Measurements from ENCODE around the gene RFX8. TPM values are rescaled to one million over a fixed set of nuclear protein-coding genes. Genes with fewer than 3 reads are reported as not detected.

The RFX8 gene
- total RNA-seq, 4 donors from 2014 or later: not detected

DNA sequence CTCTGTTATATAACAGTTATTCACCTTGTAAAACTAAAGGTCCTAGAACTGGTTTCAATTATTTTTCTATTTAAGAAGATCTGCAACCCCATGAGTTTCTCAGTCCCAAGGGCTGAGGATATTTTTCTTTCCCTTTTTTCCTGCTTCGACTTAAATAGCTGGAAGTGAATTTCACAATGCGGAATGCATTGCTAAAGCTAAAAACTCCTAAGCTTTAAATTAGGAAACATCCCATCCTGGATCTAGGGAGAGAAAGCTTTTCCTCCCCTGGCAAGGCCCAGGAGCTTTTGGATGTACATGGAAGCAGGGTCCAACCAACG is 1.4 kb downstream of the RFX8 start:
- in situ Hi-C loops (cut with MboI; ENCODE audit: low pct_ligation_motif_present in 1 of 4, low pct_unique_long_range_greater_than_20kb in 1 of 4, low sequenced_read_pairs in 3 of 4): no loop called here
- peak overlapping the region in 3 of 4 donors; percentile 11 to 38 (median 34) for H3K27ac ChIP-seq
- TF ChIP-seq POLR2AphosphoS5 (IDR thresholded peaks at IDR 0.05) (no peak), EP300 (IDR thresholded peaks at IDR 0.05; ENCODE audit: low read depth) (no peak), POLR2A (IDR thresholded peaks at IDR 0.05) (no peak)
- TF ChIP-seq, protein P1, sequence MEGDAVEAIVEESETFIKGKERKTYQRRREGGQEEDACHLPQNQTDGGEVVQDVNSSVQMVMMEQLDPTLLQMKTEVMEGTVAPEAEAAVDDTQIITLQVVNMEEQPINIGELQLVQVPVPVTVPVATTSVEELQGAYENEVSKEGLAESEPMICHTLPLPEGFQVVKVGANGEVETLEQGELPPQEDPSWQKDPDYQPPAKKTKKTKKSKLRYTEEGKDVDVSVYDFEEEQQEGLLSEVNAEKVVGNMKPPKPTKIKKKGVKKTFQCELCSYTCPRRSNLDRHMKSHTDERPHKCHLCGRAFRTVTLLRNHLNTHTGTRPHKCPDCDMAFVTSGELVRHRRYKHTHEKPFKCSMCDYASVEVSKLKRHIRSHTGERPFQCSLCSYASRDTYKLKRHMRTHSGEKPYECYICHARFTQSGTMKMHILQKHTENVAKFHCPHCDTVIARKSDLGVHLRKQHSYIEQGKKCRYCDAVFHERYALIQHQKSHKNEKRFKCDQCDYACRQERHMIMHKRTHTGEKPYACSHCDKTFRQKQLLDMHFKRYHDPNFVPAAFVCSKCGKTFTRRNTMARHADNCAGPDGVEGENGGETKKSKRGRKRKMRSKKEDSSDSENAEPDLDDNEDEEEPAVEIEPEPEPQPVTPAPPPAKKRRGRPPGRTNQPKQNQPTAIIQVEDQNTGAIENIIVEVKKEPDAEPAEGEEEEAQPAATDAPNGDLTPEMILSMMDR (IDR thresholded peaks at IDR 0.05): no peak
- H3K9me3 ChIP-seq: no peaks in the 10 kb centered on the region
- no peaks in the 10 kb centered on the region for H3K36me3 ChIP-seq
- DNase-seq: no peak
- peaks cover 0 to 14% (median 12%) of the 10 kb centered on the region in 4 donors for H3K4me1 ChIP-seq
- intact Hi-C loops (cut with DNase I; ENCODE audit: low total_unique reads): no loop called here
- peaks cover 18% of the 10 kb centered on the region for H3K27me3 ChIP-seq
- H3K4me3 ChIP-seq: peak overlapping the region in 3 of 4 donors; percentile 42 to 57 (median 50)
- 38 to 68% methylated on average over 2 to 3 of the region's 3 CpGs for WGBS, 2 donors (ENCODE audit: low coverage in 1 of 2)

DNA sequence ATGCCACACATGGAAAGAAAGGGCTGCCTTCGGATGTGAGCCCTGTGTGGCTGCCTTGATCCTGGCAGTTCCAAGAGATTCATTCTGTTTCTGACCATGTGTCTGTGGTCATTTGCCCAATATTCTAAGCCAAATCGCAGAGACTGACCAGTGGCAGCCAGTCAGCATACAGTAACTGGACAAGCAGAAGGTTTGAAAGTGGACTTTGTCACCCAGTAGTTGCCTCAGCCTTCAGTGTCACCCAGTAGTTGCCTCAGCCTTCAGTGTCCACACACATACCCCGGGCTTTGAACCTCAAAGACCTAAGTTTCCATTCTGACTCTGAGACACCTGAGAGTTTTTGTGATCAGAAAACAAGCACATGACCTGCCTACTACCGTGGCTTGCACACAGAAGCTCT is 5.0 kb downstream of the RFX8 start:
- no peak for DNase-seq
- H3K9me3 ChIP-seq: no peaks in the 10 kb centered on the region
- WGBS, 2 donors (ENCODE audit: low coverage in 1 of 2): 81 to 100% methylated on average over 1 to 4 of the region's 4 CpGs
- no peak overlapping the region for H3K4me3 ChIP-seq
- intact Hi-C loops (cut with DNase I; ENCODE audit: low total_unique reads) (no loop called here), in situ Hi-C loops (cut with MboI; ENCODE audit: low pct_ligation_motif_present in 1 of 4, low pct_unique_long_range_greater_than_20kb in 1 of 4, low sequenced_read_pairs in 3 of 4) (no loop called here)
- no peak overlapping the region for H3K27ac ChIP-seq
- H3K4me1 ChIP-seq: peaks cover 0 to 14% (median 12%) of the 10 kb centered on the region in 4 donors
- peaks cover 13% of the 10 kb centered on the region for H3K27me3 ChIP-seq
- TF ChIP-seq EP300 (IDR thresholded peaks at IDR 0.05; ENCODE audit: low read depth) (no peak), POLR2A (IDR thresholded peaks at IDR 0.05) (no peak)
- TF ChIP-seq, protein P1 (IDR thresholded peaks at IDR 0.05): no peak
- H3K36me3 ChIP-seq: no peaks in the 10 kb centered on the region

- Histone ChIP-seq H3K27me3 (no peaks in the 10 kb centered on the region), H3K9me3 (no peaks in the 10 kb centered on the region), H3K4me3 (no peak overlapping the region), H3K27ac (no peak overlapping the region), H3K36me3 (no peaks in the 10 kb centered on the region), H3K4me1 (no peaks in the 10 kb centered on the region)
- intact Hi-C loops (cut with DNase I; ENCODE audit: low total_unique reads): no loop called here
- 80 to 84% methylated on average over 1 to 4 of the region's 4 CpGs for WGBS, 2 donors (ENCODE audit: low coverage in 1 of 2)
- in situ Hi-C loops (cut with MboI; ENCODE audit: low pct_ligation_motif_present in 1 of 4, low pct_unique_long_range_greater_than_20kb in 1 of 4, low sequenced_read_pairs in 3 of 4): no loop called here
- TF ChIP-seq POLR2AphosphoS5 (IDR thresholded peaks at IDR 0.05): no peak
- TF ChIP-seq, protein P1 (IDR thresholded peaks at IDR 0.05): no peak
- TF ChIP-seq POLR2A (IDR thresholded peaks at IDR 0.05): no peak
- TF ChIP-seq EP300 (IDR thresholded peaks at IDR 0.05; ENCODE audit: low read depth): no peak
- no peak for DNase-seq
Observed at GRCh38 chr2:101467306-101467705, 7.6 kb downstream of the RFX8 start.

- in situ Hi-C loops (cut with MboI; ENCODE audit: low pct_ligation_motif_present in 1 of 4, low pct_unique_long_range_greater_than_20kb in 1 of 4, low sequenced_read_pairs in 3 of 4) (no loop called here), intact Hi-C loops (cut with DNase I; ENCODE audit: low total_unique reads) (no loop called here)
- Histone ChIP-seq H3K4me1 (no peaks in the 10 kb centered on the region), H3K27me3 (no peaks in the 10 kb centered on the region), H3K27ac (no peak overlapping the region), H3K9me3 (no peaks in the 10 kb centered on the region), H3K36me3 (no peaks in the 10 kb centered on the region), H3K4me3 (no peak overlapping the region)
- WGBS, 2 donors (ENCODE audit: low coverage in 1 of 2): 90 to 91% methylated on average over 3 of the region's 3 CpGs
- TF ChIP-seq POLR2A (IDR thresholded peaks at IDR 0.05): no peak
- TF ChIP-seq POLR2AphosphoS5 (IDR thresholded peaks at IDR 0.05): no peak
- TF ChIP-seq, protein P1 (IDR thresholded peaks at IDR 0.05): no peak
- TF ChIP-seq EP300 (IDR thresholded peaks at IDR 0.05; ENCODE audit: low read depth): no peak
- DNase-seq: no peak
Observed at GRCh38 chr2:101466426-101466825, 8.5 kb downstream of the RFX8 start.

All from transverse colon (tissue), 4 donors.